K562 (cell line): ENCODE measurements around the gene HNRNPDL. TPM values are rescaled to one million over a fixed set of nuclear protein-coding genes. Genes with fewer than 3 reads are reported as not detected.
A peak's percentile ranks its signal among the peaks of the same experiment; 100 is the strongest.

Source experiments
- ADNP ChIP-seq: fragments of 200-800 bp; sonication (Bioruptor generic); IDR thresholded peaks from 2 replicates; pipeline ENCODE4 v1.6.1; 2016; ENCODE audit warnings: missing genetic modification characterization, missing compliant biosample characterization
- CEBPZ ChIP-seq: fragments of 150-350 bp; IDR thresholded peaks from 2 replicates; pipeline ENCODE4 v1.6.1; 2014; ENCODE audit warnings: low read depth, mild to moderate bottlenecking, low read length, borderline replicate concordance
- E2F4 ChIP-seq: sonication (generic); formaldehyde crosslinking; IDR thresholded peaks from 2 replicates; pipeline ENCODE4 v1.8.0; 2022; ENCODE audit warnings: mild to moderate bottlenecking, low read depth, missing genetic modification reagents
- EWSR1 ChIP-seq: fragments of 450-650 bp; IDR thresholded peaks from 2 replicates; pipeline ENCODE4 v1.6.1; 2018; ENCODE audit warnings: borderline replicate concordance, mild to moderate bottlenecking, low read depth, moderate library complexity; ENCODE audit not compliant: partially characterized antibody
- GABPB1 ChIP-seq: sonication (generic); formaldehyde crosslinking; IDR thresholded peaks from 2 replicates; pipeline ENCODE4 v1.8.0; 2022; ENCODE audit warnings: mild to moderate bottlenecking, missing genetic modification reagents
- HNRNPLL ChIP-seq: fragments of 200-400 bp; formaldehyde crosslinking; IDR thresholded peaks from 2 replicates; pipeline ENCODE4 v1.6.1; 2017; ENCODE audit warnings: low read length, low read depth, mild to moderate bottlenecking; ENCODE audit not compliant: poor library complexity, severe bottlenecking
- MCM3 ChIP-seq: fragments of 450-650 bp; IDR thresholded peaks from 2 replicates; pipeline ENCODE4 v1.6.1; 2016
- SRSF7 ChIP-seq: fragments of 200-400 bp; formaldehyde crosslinking; optimal IDR thresholded peaks from 2 replicates; pipeline ENCODE3; 2017; ENCODE audit warnings: mild to moderate bottlenecking, low read depth, low read length
- TFAP4 ChIP-seq: sonication (generic); formaldehyde crosslinking; IDR thresholded peaks from 2 replicates; pipeline ENCODE4 v1.8.0; 2022; ENCODE audit warnings: missing genetic modification reagents, mild to moderate bottlenecking, moderate library complexity, borderline replicate concordance
- ZNF318 ChIP-seq, 2 experiments: fragments of 450-650 bp; IDR thresholded peaks; 2 replicates each; pipeline ENCODE4 v1.6.1; 2016; ENCODE audit warnings: mild to moderate bottlenecking in 2 of 2, borderline replicate concordance in 1 of 2, low read depth in 1 of 2, moderate library complexity in 1 of 2
- polyA plus RNA-seq, 8 experiments: library from polyadenylated mRNA; depleted of rRNA in 4 of 8; stranded (reverse) in 5 of 8; unstranded in 3 of 8; fragments of >200 nt; fragmentation: Nextera tagmentation in 2 of 8; fragmentation: Illumina TruSeq in 1 of 8; extraction: Ambion mirVana in 2 of 8; extraction: Trizol in 1 of 8; gene quantifications; 2 replicates each; pipeline versions ENCODE4 v1.2.1 to v1.2.3, GENCODE V29; 2011 to 2014; ENCODE audit warnings: inconsistent platforms in 1 of 8, missing spikeins in 1 of 8
- total RNA-seq, 7 experiments: library from RNA; depleted of rRNA in 6 of 7; stranded (reverse); fragments of >200 nt in 6 of 7; fragmentation: Illumina TruSeq in 2 of 7; extraction: Trizol in 2 of 7; gene quantifications; 2 replicates each; pipeline versions ENCODE4 v1.2.1 to v1.2.3, GENCODE V29; 2011 to 2021; ENCODE audit warnings: low replicate concordance in 1 of 7

Gene HNRNPDL
- total and polyA plus RNA-seq, 9 of the 15 experiments (the other 6 are each of a cell fraction or from before 2014, with no cell fraction given): 243 to 652 (median 351) TPM

GRCh38 chr4:82430193-82430963, at the start of gene HNRNPDL, which contains the start of gene ENOPH1 (continued):
- no peak for TF ChIP-seq ZNF318 (IDR thresholded peaks at IDR 0.05; ENCODE audit: borderline replicate concordance in 1 of 2, low read depth in 1 of 2)
- no peak for TF ChIP-seq CEBPZ
- peak; percentile 78 for TF ChIP-seq TFAP4 (CRISPR knock-in tag)
- TF ChIP-seq EWSR1: no peak
- TF ChIP-seq HNRNPLL: no peak
- no peak for TF ChIP-seq SRSF7
- no peak for TF ChIP-seq ADNP (tag)
- TF ChIP-seq E2F4 (CRISPR knock-in tag): 0 out of 2 replicates have a peak, but pooled peaks have one; percentile 55
- no peak for TF ChIP-seq MCM3
- peak; percentile 81 for TF ChIP-seq GABPB1 (CRISPR knock-in tag)
